Measurements from ENCODE around the gene SLC26A3. TPM values are rescaled to one million over a fixed set of nuclear protein-coding genes. Genes with fewer than 3 reads are reported as not detected.

Gene SLC26A3
- total RNA-seq, 2 donors from 2014 or later, result 973 to 1,169 TPM

DNA sequence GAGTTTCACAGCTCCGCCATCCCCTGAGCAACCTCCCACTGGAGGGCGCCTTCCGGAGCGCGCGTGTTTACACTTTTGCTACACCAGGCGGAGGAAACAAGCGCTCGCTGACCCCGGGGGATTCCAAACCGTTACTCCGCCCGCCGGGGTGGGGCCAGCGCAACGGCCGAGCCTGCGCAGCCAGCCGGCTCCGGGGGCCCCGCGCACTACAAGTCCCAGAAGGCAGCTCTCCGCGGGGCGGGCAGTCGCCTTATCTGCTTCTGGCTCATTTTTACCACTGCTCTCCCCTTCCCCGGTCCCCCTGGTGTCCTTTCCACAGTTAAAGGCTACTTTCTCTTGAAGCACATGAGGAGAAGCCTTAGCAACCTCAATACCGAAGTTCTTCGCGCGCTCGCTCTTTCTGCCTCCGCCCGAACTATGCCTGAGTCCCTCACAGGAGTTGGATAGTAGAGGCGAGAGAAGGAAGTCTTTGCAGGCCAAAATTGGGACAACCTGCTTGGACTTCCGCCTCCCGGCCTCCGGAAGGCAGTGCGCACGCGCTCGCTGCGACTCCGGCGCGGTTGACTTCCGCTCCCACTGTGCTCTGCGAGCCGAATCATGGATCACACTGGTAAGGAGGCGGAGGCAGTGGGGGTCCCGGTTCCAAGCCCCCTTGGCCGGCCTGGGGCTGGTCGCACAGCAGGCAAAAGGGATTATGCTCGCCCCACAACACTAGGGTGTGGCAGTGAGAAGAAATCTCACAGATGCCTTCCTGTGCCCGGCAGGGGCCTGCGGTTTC, 59.3 kb downstream of the SLC26A3 start, which contains the start of gene CBLL1:
CBLL1 (plus strand) TSS at position 576 of the 778 bp plus-strand sequence; CDS start at position 598, 22 bp downstream.
- H3K36me3 ChIP-seq, result no peaks in the 10 kb centered on the region

DNA sequence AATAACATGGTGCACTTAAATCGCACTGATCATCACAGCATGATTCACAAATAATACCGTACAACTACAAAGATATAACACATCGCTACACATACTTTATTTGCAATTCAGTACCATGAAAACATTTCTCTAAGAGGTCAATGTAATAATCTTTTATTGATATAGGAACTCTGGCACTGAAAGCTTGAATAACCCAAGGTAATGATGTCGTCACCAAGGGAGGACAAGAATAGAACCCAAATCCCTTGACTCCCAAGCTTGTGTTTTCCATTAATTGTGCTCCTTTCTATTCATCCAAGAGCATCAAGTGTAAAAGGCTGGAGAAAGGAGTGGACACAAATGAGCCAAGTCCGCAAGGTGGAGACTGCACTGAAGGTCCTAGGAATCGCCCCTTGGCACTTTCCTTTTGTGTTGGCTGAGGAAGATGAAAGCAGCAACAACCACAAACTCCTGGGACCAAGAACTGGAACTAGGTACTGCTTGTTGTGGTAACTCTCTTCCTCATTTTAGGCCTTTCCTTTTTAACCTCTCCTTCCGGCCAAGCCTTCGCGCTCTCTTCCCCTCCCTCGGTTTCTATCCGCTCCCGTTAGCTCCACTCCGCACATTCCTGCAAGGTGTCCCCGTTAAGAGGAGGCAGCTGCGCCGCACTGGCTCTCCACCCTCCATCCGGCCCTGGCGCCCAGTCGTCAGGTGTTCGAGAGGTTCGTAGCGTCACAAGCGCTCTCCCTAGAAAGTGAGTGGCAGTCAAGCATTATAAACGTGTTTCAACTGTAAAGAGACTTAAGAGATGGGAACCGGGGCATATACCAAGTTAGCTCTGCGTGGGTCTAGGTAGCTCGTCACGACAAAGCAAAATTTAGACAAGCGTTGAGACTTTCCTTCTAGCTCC, 60.1 kb downstream of the SLC26A3 start:
- Histone ChIP-seq H3K27me3 (no peaks in the 10 kb centered on the region), H3K9ac (ENCODE audit: low read depth in 2 of 2, low read length in 2 of 2) (peak overlapping the region; percentile 85 to 95), H3K9me3 (no peaks in the 10 kb centered on the region), H3K27ac (peak overlapping the region; percentile 94), H3K4me3 (peak overlapping the region; percentile 71), H3K36me3 (no peaks in the 10 kb centered on the region), H3K4me1 (peaks cover 14% of the 10 kb centered on the region)
- intact Hi-C loops (cut with DNase I), result loop anchor here (2.0 kb wide), 1 partner anchor 136 kb away; no protein-coding TSS in a partner anchor
- DNase-seq, result peak; percentile 67
- TF ChIP-seq, protein P1, sequence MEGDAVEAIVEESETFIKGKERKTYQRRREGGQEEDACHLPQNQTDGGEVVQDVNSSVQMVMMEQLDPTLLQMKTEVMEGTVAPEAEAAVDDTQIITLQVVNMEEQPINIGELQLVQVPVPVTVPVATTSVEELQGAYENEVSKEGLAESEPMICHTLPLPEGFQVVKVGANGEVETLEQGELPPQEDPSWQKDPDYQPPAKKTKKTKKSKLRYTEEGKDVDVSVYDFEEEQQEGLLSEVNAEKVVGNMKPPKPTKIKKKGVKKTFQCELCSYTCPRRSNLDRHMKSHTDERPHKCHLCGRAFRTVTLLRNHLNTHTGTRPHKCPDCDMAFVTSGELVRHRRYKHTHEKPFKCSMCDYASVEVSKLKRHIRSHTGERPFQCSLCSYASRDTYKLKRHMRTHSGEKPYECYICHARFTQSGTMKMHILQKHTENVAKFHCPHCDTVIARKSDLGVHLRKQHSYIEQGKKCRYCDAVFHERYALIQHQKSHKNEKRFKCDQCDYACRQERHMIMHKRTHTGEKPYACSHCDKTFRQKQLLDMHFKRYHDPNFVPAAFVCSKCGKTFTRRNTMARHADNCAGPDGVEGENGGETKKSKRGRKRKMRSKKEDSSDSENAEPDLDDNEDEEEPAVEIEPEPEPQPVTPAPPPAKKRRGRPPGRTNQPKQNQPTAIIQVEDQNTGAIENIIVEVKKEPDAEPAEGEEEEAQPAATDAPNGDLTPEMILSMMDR (IDR thresholded peaks at IDR 0.05), result no peak

More for the DNA sequence above, 59.3 kb downstream of the SLC26A3 start, which contains the start of gene CBLL1:
- Histone ChIP-seq H3K4me3 (peak within 1 kb of the TSS; percentile 71), H3K27ac (peak within 1 kb of the TSS; percentile 94), H3K27me3 (no peaks in the 10 kb centered on the region), H3K9me3 (no peaks in the 10 kb centered on the region), H3K4me1 (peaks cover 14% of the 10 kb centered on the region), H3K9ac (ENCODE audit: low read depth in 2 of 2, low read length in 2 of 2) (peak within 1 kb of the TSS; percentile 88 to 95)
- intact Hi-C loops (cut with DNase I), result loop anchor here (2.0 kb wide), 1 partner anchor 135 kb away; no protein-coding TSS in a partner anchor
- peak; percentile 97 for DNase-seq
- TF ChIP-seq, protein P1 (IDR thresholded peaks at IDR 0.05), result peak; percentile 40

DNA sequence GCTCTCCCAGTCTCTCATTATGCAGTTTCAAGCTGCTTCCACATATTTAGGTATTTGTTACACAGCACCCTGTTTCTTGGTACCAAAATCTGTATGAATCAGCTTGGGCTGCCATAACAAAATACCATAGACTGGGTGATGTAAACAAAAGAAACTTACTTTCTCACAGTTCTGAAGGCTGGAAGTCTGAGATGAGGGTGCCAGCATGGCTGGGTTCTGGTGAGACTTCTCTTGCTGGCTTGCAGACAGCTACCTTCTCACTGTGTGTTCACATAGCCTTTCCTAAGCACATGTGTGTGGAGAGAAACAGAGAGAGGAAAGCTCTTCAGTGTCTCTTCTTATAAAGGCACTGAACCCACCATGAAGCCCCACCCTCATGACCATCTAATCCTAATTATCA, 74.7 kb downstream of the SLC26A3 start:
- intact Hi-C loops (cut with DNase I), result loop anchor here (10.0 kb wide), 1 partner anchor 513 kb away; no protein-coding TSS in a partner anchor
- DNase-seq, result no peak
- TF ChIP-seq, protein P1 (IDR thresholded peaks at IDR 0.05), result no peak
- Histone ChIP-seq H3K9ac (ENCODE audit: low read depth in 2 of 2, low read length in 2 of 2) (no peak overlapping the region), H3K4me3 (no peak overlapping the region), H3K4me1 (no peaks in the 10 kb centered on the region), H3K36me3 (no peaks in the 10 kb centered on the region), H3K27ac (no peak overlapping the region), H3K9me3 (no peaks in the 10 kb centered on the region), H3K27me3 (no peaks in the 10 kb centered on the region)

DNA sequence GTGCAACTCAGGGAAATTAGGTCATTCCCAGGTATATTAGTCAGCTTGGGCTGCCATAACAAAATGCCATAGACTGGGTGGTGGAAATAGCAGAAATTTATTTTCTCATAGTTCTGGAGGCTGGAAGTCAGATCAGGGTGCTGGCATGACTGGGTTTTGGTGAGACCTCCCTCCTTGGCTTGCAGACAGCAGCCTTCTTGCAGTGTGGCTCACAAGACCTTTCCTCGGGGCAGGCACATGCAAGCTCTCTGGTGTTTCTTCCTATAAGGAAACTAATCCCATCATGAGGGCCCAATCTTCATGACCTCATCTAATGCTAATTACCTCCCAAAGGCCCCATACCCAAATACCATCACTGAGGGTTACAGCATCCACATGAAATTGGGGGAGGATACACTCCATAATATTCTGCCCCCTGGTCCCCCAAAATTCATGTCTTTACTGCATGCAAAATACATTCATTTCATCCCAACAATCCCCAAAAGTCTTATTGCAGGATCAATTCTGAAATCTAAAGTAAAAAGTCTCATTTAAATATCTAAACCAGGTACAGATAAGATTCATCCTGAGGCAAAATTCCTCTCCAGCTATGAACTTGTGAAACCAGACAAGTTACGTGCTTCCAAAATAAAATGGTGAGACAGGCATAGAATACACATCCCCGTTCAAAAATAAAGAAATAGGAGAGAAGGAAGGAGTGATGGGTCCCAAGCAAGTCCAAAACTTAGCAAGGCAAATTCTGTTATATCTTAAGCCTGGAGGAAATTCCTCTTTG, 76.5 kb downstream of the SLC26A3 start:
- Histone ChIP-seq H3K9me3 (no peaks in the 10 kb centered on the region), H3K4me1 (no peaks in the 10 kb centered on the region), H3K4me3 (no peak overlapping the region), H3K36me3 (no peaks in the 10 kb centered on the region), H3K27ac (no peak overlapping the region), H3K9ac (ENCODE audit: low read depth in 2 of 2, low read length in 2 of 2) (no peak overlapping the region), H3K27me3 (no peaks in the 10 kb centered on the region)
- intact Hi-C loops (cut with DNase I), result loop anchor here (10.0 kb wide), 1 partner anchor 512 kb away; no protein-coding TSS in a partner anchor
- TF ChIP-seq, protein P1 (IDR thresholded peaks at IDR 0.05), result no peak
- DNase-seq, result no peak
